ENCODE measurements around the gene TTC33.

Gene TTC33

DNA sequence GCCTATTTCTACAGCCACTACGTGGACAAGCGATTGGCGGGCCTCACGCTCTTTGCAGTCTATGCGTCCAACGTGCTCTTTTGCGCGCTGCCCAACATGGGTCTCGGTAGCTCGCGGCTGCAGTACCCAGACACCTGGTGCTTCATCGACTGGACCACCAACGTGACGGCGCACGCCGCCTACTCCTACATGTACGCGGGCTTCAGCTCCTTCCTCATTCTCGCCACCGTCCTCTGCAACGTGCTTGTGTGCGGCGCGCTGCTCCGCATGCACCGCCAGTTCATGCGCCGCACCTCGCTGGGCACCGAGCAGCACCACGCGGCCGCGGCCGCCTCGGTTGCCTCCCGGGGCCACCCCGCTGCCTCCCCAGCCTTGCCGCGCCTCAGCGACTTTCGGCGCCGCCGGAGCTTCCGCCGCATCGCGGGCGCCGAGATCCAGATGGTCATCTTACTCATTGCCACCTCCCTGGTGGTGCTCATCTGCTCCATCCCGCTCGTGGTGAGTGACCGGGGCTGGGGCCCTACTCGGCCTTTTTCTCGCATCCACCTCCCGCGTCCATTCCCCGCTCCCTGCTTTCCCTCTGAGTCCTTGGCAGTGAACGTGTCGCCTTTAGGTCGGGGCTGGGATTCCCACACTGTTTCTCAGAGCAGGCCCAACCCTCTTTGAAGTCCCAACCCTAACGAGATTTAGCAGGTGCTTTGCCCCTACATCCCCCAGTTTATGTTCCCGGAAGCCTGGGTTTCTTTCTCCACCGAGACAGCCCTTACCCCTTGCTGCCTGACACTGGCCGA is 74.2 kb downstream of the TTC33 start:
- DNase-seq (ENCODE audit: low read depth in 2 of 2, low spot score in 1 of 2), result no peak

DNA sequence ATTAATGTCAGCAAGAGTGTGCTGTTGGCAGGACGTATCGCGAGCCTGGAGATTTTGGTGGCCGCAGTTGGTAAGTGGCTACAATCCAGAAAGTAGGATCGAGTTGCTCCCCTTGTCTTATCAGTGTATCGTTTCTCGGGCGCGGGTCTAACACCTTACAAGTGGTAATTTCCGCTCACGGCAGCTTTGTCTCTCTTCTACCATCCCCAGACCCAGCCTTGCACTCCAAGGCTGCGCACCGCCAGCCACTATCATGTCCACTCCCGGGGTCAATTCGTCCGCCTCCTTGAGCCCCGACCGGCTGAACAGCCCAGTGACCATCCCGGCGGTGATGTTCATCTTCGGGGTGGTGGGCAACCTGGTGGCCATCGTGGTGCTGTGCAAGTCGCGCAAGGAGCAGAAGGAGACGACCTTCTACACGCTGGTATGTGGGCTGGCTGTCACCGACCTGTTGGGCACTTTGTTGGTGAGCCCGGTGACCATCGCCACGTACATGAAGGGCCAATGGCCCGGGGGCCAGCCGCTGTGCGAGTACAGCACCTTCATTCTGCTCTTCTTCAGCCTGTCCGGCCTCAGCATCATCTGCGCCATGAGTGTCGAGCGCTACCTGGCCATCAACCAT is 74.9 kb downstream of the TTC33 start:
- no peak for DNase-seq (ENCODE audit: low read depth in 2 of 2, low spot score in 1 of 2)

DNA sequence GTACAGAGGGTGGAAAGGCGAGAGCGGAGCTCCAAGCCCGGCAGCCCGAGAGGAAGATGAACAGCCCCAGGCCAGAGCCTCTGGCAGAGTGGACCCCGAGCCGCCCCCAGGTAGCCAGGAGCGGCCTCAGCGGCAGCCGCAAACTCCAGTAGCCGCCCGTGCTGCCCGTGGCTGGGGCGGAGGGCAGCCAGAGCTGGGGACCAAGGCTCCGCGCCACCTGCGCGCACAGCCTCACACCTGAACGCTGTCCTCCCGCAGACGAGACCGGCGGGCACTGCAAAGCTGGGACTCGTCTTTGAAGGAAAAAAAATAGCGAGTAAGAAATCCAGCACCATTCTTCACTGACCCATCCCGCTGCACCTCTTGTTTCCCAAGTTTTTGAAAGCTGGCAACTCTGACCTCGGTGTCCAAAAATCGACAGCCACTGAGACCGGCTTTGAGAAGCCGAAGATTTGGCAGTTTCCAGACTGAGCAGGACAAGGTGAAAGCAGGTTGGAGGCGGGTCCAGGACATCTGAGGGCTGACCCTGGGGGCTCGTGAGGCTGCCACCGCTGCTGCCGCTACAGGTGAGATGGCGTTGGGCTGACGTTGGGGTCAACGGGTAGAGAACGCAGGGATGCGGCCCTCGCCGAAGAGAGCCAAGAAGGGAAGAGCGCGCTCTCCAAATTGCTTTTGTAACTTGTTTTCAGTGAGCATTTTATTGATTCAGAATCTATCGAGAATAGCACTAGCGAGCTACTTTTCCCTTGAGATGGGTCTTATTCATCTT is 75.7 kb downstream of the TTC33 start, which contains the start of gene PTGER4:
Gene PTGER4, plus strand, starts transcription at position 3 of the 769 bp plus-strand sequence. CDS start 1,079 bp downstream, outside the sequence.
- DNase-seq (ENCODE audit: low read depth in 2 of 2, low spot score in 1 of 2), result no peak

DNA sequence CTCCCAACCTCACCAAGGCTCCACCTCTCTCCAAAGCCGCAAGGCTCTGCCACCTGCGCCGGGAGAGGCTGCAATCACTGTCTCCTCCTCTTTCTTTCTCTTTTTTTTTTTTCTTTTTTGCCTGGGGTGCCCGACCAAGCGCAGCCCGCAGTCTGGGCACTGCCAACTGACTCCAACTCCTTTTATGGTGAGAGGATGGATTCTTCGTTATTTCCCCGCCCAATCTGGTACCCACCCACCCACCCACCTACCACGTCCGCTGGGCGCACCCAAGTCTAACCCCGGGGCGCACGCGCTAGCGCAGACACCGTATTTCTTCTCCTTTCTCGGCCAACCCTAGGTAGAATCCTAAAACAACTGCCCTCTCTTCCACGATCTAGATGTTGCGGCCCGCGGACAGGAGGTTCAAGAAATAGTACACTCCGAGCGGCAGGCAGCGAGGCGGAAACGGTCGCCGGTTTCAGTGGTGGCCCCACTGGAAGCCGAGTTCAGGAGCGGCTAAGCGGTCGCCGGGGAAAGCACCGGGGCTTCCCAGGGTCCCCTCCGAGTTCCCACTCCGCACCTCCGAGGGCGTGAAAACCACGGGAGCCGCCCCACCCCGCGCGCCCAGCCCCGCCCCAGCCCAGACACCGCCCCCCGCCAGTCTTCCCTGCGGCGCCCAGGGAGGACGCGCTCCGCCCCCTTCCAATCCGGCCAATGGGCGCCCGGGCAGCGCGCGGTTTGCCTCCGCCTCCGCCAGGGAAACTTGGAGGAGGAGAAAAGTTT is 76.4 kb downstream of the TTC33 start:
- peak; percentile 81 to 84 for DNase-seq (ENCODE audit: low read depth in 2 of 2, low spot score in 1 of 2)

DNA sequence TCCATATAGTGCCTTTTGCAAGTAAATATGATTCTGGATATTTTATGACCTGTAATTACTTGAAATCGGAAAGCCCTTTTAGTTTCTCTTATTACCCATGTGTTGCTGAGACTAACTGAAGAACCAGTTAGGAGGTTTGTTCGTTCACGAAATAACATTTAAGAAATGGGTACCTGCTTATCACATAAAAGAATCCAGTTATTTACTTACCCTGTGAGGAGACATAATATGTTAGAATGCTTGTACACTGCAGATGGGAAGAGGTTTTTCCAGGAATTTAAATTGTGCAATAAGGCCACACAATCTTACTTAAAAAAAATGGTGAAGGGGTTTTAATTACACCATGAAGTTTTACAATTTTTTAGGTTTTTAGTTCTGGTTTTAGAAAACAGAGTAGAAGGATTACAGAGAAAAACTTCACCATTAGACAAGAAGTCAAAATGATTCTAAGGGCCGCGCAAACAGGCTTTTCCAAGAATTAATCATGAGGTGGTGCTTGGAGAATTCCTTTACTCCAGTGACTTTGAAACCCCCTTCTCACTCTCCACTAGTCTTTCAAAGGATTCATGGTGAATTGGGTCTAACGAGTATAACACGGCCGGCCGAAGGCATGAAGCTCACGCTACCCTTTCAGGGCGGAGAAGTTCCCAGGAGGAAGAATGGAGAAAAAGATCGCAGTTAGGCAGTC is 77.2 kb downstream of the TTC33 start:
- no peak for DNase-seq (ENCODE audit: low read depth in 2 of 2, low spot score in 1 of 2)

DNA sequence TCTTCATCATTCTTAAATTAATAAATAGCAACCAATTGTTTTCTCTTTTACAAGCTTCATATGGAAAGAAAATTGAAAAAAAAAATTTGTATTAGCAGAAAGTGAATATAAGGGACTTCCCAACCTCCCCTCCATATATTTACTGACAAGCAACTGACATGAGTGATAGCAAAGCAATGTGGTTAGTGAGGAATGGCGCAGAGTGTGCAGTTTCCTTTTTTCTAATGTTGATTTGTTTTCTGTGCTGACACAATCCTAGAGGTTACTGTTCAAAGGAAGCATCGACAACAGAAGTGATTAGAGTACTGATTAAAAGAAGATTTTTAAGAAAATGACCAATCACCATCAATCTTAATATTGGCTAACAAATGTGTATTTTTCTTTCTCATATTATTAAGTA is 77.7 kb downstream of the TTC33 start:
- no peak for DNase-seq (ENCODE audit: low read depth in 2 of 2, low spot score in 1 of 2)

DNA sequence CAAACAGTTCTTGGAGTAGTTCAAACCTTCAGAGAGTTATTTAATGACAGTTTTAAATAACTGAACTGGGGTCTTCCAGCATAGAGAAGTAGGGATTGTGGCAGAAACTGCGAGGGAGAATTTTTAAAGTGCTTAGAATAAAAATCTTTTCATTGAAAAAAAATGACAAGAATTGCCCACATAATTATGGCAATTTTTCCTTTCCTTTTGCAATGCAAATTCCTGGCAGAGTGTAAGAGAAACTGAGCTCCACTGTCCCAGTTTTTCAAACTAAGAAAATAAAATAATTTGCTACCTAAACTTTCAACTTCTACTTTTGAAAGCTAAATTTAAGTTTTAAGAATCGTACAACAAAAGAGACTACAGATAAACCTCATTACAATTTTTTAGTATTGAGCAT is 78.3 kb downstream of the TTC33 start:
- no peak for DNase-seq (ENCODE audit: low read depth in 2 of 2, low spot score in 1 of 2)

DNA sequence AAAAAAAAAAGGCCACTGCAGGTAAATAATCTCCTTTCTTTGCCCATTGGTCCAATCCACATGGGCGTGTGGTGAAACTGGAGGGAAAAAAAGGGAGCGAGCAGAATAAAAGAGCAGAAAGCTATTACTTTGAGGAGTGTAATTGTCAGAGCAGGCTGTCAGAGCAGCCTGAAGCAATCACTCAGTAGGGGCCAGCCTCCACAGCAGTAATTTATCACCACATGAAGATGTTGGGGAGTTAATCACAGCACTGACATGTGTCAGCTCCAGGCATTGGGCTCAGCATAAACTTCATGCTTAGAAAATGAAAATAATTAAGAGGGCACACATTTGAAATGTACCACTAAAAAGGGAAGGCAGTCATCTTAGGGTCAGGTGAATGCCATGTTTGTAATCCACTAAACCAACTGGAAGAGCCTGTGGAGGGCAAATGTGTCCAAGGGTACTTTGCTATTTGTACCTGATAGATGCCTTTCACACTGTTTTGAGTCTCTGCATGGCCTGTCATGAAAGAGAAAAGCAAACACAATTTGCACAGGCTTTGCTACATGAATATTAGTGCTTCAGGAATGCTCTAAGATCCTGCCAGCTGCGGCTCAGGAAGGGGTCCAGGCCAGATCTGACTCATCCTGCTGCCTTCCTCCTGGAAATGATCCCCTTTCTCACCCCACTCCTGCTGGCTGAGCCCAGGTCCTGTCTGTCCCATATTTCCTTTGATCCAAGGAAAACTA is 79.0 kb downstream of the TTC33 start:
- no peak for DNase-seq (ENCODE audit: low read depth in 2 of 2, low spot score in 1 of 2)

DNA sequence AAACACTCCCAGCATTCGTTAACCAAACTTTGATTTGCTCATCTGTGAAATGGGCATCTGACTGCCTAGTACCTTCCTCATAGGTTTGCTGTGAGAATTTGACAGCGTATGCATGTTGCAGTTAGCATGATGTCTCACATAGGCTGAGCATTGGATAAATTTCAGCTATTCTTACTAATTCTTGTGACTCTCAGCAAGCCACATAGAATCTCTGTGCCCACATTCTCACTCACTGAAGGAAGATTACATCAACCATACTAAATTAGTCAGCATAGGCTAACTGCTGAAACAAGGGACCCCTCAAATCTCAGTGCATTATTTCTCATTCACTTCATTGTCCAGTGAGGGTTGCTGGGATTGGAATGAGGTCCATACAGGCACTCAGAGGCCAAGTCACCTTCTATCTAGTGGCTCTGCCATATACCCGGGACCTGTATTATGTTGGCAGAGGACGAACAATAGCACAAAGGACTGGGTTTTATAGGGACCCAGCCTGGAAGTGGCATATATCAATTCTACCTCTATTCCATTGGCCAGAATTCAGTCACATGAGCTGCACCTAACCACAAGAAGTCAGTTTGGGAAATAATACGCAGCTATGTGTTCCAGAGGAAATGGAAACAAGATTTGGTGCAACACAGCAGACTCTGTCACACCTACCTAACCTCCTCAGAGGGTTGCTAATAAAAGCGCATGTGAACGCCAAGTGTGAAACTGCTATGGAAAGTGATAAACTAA is 80.2 kb downstream of the TTC33 start:
- no peak for DNase-seq (ENCODE audit: low read depth in 2 of 2, low spot score in 1 of 2)

DNA sequence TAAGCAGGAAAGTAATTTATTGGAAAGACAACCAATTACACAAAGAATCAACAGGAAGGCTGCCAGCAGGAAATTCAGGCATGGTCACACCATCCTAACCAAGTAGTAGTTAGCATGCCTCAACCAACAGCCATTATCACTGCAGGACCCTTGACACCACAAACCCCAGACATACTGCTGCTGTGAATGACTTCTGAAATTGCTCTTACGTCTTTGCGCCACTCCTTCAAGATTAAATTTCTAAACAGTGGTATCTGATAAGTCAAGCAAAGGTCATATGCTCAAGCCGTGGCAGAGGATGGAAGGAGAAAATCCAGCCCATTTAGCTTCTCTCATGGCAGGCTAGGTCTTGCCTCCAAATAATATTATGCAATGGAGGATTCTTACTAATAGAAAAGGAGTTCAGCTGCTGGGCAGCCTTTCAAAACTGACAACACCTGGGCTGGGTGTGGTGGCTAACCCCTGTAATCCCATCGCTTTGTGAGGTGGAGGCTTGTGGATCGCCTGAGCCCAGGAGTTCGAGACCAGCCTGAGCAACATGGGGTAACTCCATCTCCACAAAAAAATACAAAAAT is 81.0 kb downstream of the TTC33 start:
- no peak for DNase-seq (ENCODE audit: low read depth in 2 of 2, low spot score in 1 of 2)

DNA sequence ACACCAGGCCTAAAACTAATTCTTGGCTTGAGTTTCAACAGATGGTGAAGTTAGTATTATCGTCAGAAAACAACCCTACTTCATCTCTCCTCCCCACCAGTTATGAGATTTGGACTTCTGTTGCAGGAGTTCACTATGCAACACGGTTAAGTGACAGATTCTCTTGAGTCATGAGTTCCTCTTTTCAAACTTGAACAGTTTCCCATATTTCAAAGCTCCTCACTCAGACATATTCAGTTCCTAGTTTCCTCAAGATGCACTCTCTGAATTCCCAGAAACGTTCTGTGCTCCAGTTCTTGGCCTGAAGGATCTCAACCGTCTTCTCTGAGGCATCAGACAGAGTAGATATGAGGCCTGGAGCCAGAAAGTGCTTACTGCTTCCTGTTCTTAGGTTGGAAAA is 83.3 kb downstream of the TTC33 start:
- DNase-seq (ENCODE audit: low read depth in 2 of 2, low spot score in 1 of 2), result no peak

DNA sequence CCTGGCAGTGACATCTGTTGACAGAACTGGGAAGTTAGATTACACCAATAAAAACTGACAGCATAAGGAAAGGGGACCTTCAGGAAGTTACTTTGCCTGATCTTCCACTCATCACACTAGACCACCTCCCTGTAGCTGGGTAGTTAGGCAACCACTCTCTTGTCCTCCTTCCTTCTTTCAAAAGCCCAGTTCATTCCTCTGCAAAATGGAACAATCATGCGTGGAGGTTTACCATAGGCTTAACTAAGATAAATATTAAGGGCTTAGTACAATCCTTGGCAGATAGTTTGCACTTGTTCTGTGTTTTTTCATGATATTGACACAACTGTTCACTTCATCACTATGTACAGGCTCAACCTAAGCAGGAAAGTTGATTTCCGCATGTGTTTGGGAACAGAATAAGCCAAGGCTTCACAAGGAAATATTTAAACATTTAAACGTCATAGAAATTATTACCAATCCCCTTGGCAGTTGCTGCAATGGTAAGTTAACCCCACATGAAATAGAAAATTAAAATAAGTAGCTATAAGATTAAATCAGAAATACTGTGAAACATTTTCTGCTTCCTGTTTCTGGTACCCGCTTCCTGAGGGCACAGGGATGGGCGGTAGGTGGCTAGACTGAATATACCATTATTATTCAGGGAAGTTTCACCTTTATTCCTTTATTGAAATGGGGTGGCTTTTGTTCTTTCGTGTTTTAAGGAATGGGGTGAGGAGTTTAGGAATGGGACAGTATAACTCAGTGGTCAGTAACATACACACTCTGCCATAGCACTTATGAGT is 86.0 kb downstream of the TTC33 start:
- no peak for DNase-seq (ENCODE audit: low read depth in 2 of 2, low spot score in 1 of 2)

DNA sequence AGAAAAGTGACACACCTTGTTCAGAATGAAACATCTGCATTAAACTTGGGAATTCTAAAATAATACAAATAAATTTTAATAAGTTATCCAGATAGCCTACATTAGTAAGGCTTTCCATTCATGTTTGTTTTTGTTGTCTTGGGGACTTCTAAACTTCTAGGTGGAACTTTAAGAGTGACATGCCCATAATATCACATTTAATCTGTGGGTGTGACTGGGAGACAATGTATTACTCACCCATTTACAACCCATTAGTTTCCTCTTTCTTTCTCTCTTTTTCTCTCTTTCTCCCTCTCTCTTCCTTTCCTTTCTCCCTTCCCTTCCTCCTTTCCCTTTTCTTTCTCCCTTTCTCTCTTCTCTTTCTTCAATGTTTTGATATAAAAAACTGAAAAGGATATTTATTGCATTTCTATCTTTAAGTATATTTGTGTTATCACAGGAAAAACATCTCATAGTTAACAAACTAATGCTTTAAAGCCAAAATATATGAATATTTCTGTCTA is 88.5 kb downstream of the TTC33 start:
- DNase-seq (ENCODE audit: low read depth in 2 of 2, low spot score in 1 of 2), result no peak

DNA sequence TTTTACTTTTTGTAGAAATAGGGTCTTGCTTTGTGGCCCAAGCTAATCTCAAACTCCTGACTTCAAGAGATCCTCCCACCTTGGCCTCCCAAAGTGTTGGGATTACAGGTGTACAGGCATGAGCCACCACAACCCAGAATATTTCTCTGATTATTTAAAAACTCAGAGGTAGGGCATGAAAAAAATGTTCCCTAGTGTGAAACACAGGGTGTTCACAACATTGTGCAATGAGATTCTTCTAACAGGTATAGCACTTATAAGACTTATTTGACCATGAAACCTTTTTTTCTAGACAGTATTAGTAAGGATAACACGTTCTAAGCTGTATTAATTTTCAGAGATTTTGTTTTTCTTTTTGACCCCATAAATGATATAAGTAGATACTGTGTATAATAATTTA is 89.1 kb downstream of the TTC33 start:
- DNase-seq (ENCODE audit: low read depth in 2 of 2, low spot score in 1 of 2), result no peak

DNA sequence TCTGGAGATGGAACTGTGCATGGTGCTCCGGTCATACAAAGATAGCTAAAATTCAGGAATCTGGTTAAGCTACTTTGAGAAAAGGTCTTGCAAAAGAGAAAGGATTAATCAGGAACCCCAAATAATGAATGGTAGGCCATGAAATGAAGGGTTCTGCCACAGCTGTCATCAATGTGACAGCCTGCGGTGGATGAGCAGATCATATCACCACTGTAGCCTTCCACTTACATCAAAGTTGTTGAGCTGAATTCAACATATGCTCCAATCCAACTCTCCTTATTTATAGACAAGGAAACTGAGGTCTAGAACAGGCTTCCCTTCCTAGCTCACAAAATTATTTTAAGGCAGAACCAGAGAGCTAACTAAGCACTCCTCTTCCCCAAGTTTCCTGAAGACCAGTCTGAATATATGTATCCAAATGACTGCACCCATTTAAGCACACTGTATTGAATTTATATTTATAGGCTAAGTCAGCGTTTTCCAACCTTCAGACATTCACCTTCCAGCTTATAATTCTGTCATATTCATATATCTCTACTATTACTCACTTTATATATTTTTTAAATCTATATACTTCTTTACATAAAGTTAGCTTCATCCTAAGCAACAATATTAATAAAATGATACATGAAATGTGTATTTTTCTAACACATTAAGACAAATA is 90.0 kb downstream of the TTC33 start:
- DNase-seq (ENCODE audit: low read depth in 2 of 2, low spot score in 1 of 2), result no peak

DNA sequence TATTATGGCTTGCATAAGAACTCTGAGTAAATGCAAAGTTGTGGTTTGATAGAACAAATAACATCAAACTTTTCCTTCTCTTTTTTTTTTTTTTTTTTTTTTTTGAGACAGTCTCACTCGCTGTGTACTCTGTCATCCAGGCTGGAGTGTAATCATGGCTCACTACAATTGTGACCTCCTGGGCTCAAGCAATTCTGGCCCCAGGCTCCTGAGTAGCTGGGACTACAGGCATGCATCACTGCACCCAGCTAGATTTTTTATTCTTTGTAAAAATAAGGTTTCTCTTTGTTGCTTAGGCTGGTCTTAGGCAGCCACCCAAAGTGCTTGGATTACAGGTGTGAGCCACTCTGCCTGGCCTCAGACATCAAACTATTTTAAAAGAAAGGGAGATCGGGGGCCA is 95.0 kb downstream of the TTC33 start:
- DNase-seq (ENCODE audit: low read depth in 2 of 2, low spot score in 1 of 2), result no peak

DNA sequence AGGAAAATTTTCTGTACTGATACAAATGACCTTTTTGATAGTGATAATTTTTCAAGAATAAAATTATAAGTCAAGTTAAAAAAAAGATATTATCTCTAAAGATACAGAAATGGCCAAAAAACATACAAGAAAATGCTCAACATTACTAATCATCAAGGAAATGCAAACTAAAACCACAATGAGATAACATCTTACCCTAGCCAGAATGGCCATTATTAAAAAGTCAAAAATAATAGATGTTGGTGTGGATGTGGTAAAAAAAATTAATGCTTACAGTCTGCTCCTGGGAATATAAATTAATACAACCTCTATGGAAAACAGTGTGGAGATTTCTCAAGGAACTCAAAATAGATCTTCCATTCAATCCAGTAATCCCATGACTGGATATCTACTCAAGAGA is 99.0 kb downstream of the TTC33 start:
- no peak for DNase-seq (ENCODE audit: low read depth in 2 of 2, low spot score in 1 of 2)
